Panc1 (cell line): ENCODE results near the gene MYH7. TPM values are rescaled to one million over a fixed set of nuclear protein-coding genes. Genes with fewer than 3 reads are reported as not detected.

Experiments
- ATAC-seq: fragments of 200-7000 bp; cut with Tn5 transposase; 2 replicates; pipeline ENCODE4 v1.9.1; 2020; ENCODE audit warnings: mild to moderate bottlenecking, moderate library complexity
- BruUV-seq: library from RNA; stranded (reverse); fragments of 400-500 nt; replicated peaks from 2 replicates; lab custom pipeline; 2021; lab: Mats Ljungman, UMichigan
- CTCF ChIA-PET: fragments of 300-600 bp; sonication (Branson Sonifier 250); formaldehyde crosslinking; loops from one replicate; lab custom pipeline; 2022; ENCODE audit warnings: antibody characterized with exemption; lab: Charles Lee
- POLR2A ChIA-PET: fragments of 300-600 bp; sonication (Branson Sonifier 250); formaldehyde crosslinking; loops from one replicate; lab custom pipeline; 2022; ENCODE audit warnings: antibody characterized with exemption; lab: Charles Lee
- DNase-seq: peaks from one replicate; pipeline ENCODE4 v3.0.0-alpha.2; 2010; ENCODE audit warnings: low read depth, low spot score
- H3K27ac ChIP-seq: 2 replicates; pipeline ENCODE4 v1.5.1; 2011; ENCODE audit warnings: mild to moderate bottlenecking, low read length, inconsistent platforms
- H3K27me3 ChIP-seq: fragments of 200-500 bp; sonication (Bioruptor generic); 2 replicates; pipeline ENCODE4 v1.6.0; 2014; ENCODE audit warnings: low read length, inconsistent platforms; ENCODE audit not compliant: control insufficient read depth, insufficient read depth
- H3K36me3 ChIP-seq: fragments of 200-500 bp; sonication (Bioruptor generic); 2 replicates; pipeline ENCODE4 v1.5.1; 2014; ENCODE audit warnings: inconsistent platforms, mild to moderate bottlenecking, low read length, moderate library complexity; ENCODE audit not compliant: control insufficient read depth, insufficient read depth
- H3K4me1 ChIP-seq: 2 replicates; pipeline ENCODE4 v1.5.1; 2011; ENCODE audit warnings: inconsistent platforms, mild to moderate bottlenecking, low read length, moderate library complexity; ENCODE audit not compliant: control insufficient read depth, insufficient read depth
- H3K4me3 ChIP-seq, 2 experiments: 2 replicates each; pipeline ENCODE4 v1.5.1; 2011 to 2012; ENCODE audit warnings: low read depth in 2 of 2, low read length in 2 of 2, mild to moderate bottlenecking in 2 of 2, inconsistent platforms in 1 of 2, moderate library complexity in 1 of 2
- H3K9me3 ChIP-seq: fragments of 200-500 bp; sonication (Bioruptor generic); 2 replicates; pipeline ENCODE4 v1.5.1; 2014; ENCODE audit warnings: low read depth, mild to moderate bottlenecking, inconsistent platforms, low read length, moderate library complexity; ENCODE audit not compliant: control insufficient read depth, insufficient read depth
- POLR2AphosphoS5 ChIP-seq: IDR thresholded peaks from 2 replicates; pipeline ENCODE4 v1.6.1; 2012; ENCODE audit warnings: mild to moderate bottlenecking, low read depth, low read length, moderate library complexity
- SIN3A ChIP-seq: IDR thresholded peaks from 2 replicates; pipeline ENCODE4 v1.6.1; 2012; ENCODE audit warnings: low read depth, mild to moderate bottlenecking, low read length, moderate library complexity, borderline replicate concordance; ENCODE audit not compliant: insufficient read depth
- TCF7L2 ChIP-seq: IDR thresholded peaks from 2 replicates; pipeline ENCODE4 v1.6.1; 2011; ENCODE audit warnings: mild to moderate bottlenecking, low read depth, low read length, inconsistent platforms
- in situ Hi-C: cut with HindIII; loops from 2 replicates; pipeline ENCODE4 v1.10.0; 2016; ENCODE audit warnings: low sequenced_read_pairs, low pct_unique_long_range_greater_than_20kb
- intact Hi-C: fragments of 100-400 bp; cut with micrococcal nuclease; formaldehyde crosslinking; loops from one replicate; pipeline ENCODE4 v1.10.0; 2022; ENCODE audit not compliant: unreplicated experiment
- microRNA-seq: library from miRNA; unstranded; fragments of <30 nt; microRNA quantifications from one replicate; pipeline ENCODE4 v1.1.0, GENCODE V29; 2020; ENCODE audit not compliant: unreplicated experiment
- total RNA-seq: library from RNA; stranded (reverse); gene quantifications from one replicate; pipeline ENCODE4 v1.2.1, GENCODE V29; 2021; ENCODE audit not compliant: unreplicated experiment
- TF ChIP-seq, protein P1 (sequence below), 2 experiments: IDR thresholded peaks; 2 replicates each; pipeline ENCODE4 v1.6.1; 2011 to 2012; ENCODE audit warnings: low read depth in 2 of 2, control low read depth in 1 of 2, low read length in 1 of 2, mild to moderate bottlenecking in 1 of 2, moderate library complexity in 1 of 2; ENCODE audit not compliant: insufficient read depth in 1 of 2
- TF ChIP-seq, protein P2 (sequence below): fragments of 450-650 bp; IDR thresholded peaks from 2 replicates; pipeline ENCODE4 v1.5.1; 2017; ENCODE audit warnings: mild to moderate bottlenecking

The MYH7 gene
- total RNA-seq, 1 experiment from 2014 or later = not detected

DNA sequence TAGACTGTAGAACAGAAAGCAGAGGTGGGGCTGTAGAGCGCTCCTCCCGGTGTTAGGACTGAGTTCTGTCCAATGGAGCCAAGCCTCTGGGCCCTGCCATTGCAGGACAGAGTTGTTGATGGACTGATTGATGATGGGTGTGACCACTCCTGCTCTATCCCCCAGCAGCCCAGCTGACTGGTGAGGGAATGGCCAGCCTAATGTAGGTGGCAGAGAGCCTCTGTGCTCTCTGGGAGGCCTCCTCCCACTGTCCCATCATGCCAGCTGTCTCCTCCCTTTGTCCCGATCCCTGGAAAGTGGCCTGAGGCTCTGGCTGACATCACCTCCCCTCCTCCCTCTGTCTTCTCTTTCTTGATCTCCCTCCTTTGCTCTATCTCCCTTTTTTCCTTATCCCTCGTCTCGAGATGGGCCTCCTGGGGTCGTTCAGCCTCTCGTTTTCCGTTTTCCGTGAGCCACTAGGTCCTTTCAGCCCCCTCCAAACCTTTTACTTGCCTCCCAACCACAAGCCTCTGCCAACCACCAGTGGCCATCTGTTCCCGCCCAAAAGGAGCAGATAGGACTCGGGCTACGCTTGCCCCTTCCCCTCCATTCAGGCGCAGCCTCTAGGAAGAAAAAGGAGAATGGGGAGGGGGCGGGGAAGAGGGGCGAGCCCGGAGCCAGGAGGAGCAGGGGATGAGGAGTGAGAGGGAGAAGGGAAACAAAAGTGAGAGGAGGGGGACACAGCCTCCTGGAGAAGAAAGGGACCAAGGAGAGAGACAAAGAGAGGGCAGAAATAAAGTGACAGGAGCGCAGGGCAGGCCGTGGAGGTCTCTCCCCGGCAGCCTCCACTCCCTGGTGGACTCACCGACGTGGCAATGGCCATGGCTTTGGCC is 71.1 kb downstream of the MYH7 start:
- no peaks in the 10 kb centered on the region for H3K9me3 ChIP-seq
- no peak for ATAC-seq
- BruUV-seq = no TSS peak
- no peak for DNase-seq
- in situ Hi-C loops (no loop called here), intact Hi-C loops (no loop called here)
- peak overlapping the region in 1 of 2 experiments; percentile 11; a peak in 1 of 4 replicates for H3K4me3 ChIP-seq
- H3K27me3 ChIP-seq = no peaks in the 10 kb centered on the region; the same call in 1 of the 2 replicates
- ChIA-PET POLR2A (no interaction called here), CTCF (no interaction called here)
- TF ChIP-seq POLR2AphosphoS5 (no peak), SIN3A (no peak), TCF7L2 (no peak)
- TF ChIP-seq, protein P1, sequence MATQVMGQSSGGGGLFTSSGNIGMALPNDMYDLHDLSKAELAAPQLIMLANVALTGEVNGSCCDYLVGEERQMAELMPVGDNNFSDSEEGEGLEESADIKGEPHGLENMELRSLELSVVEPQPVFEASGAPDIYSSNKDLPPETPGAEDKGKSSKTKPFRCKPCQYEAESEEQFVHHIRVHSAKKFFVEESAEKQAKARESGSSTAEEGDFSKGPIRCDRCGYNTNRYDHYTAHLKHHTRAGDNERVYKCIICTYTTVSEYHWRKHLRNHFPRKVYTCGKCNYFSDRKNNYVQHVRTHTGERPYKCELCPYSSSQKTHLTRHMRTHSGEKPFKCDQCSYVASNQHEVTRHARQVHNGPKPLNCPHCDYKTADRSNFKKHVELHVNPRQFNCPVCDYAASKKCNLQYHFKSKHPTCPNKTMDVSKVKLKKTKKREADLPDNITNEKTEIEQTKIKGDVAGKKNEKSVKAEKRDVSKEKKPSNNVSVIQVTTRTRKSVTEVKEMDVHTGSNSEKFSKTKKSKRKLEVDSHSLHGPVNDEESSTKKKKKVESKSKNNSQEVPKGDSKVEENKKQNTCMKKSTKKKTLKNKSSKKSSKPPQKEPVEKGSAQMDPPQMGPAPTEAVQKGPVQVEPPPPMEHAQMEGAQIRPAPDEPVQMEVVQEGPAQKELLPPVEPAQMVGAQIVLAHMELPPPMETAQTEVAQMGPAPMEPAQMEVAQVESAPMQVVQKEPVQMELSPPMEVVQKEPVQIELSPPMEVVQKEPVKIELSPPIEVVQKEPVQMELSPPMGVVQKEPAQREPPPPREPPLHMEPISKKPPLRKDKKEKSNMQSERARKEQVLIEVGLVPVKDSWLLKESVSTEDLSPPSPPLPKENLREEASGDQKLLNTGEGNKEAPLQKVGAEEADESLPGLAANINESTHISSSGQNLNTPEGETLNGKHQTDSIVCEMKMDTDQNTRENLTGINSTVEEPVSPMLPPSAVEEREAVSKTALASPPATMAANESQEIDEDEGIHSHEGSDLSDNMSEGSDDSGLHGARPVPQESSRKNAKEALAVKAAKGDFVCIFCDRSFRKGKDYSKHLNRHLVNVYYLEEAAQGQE (IDR thresholded peaks at IDR 0.05; ENCODE audit: insufficient read depth in 1 of 2, low read depth in 2 of 2, low read length in 1 of 2) = no peak
- TF ChIP-seq, protein P2, sequence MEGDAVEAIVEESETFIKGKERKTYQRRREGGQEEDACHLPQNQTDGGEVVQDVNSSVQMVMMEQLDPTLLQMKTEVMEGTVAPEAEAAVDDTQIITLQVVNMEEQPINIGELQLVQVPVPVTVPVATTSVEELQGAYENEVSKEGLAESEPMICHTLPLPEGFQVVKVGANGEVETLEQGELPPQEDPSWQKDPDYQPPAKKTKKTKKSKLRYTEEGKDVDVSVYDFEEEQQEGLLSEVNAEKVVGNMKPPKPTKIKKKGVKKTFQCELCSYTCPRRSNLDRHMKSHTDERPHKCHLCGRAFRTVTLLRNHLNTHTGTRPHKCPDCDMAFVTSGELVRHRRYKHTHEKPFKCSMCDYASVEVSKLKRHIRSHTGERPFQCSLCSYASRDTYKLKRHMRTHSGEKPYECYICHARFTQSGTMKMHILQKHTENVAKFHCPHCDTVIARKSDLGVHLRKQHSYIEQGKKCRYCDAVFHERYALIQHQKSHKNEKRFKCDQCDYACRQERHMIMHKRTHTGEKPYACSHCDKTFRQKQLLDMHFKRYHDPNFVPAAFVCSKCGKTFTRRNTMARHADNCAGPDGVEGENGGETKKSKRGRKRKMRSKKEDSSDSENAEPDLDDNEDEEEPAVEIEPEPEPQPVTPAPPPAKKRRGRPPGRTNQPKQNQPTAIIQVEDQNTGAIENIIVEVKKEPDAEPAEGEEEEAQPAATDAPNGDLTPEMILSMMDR = no peak
- H3K4me1 ChIP-seq = no peaks in the 10 kb centered on the region
- no peaks in the 10 kb centered on the region for H3K36me3 ChIP-seq
- no peak overlapping the region for H3K27ac ChIP-seq

Small RNAs within 50 kb of the gene (microRNA-seq; reads per million reads assigned to microRNA genes)
- gene MIR208A (not detected), gene MIR208B (not detected)

Other genes with a start within 250 kb of the MYH7 start
- not detected for gene RNF212B, start 197.7 kb downstream of the MYH7 start, total RNA-seq
- 7.6 TPM for gene HOMEZ, start 149.5 kb downstream of the MYH7 start, total RNA-seq
- gene PPP1R3E, start 132.8 kb downstream of the MYH7 start, total RNA-seq = 8.8 TPM
- 18.9 TPM for gene BCL2L2, start 128.8 kb downstream of the MYH7 start, total RNA-seq
- gene PABPN1, start 114.2 kb downstream of the MYH7 start, total RNA-seq = 159 TPM
- gene SLC22A17, start 82.8 kb downstream of the MYH7 start, total RNA-seq = 3.2 TPM
- not detected for gene EFS, start 70.5 kb downstream of the MYH7 start, total RNA-seq
- not detected for gene IL25, start 62.9 kb downstream of the MYH7 start, total RNA-seq
- gene CMTM5, start 58.6 kb downstream of the MYH7 start, total RNA-seq = not detected
- not detected for gene MYH6, start 27.4 kb downstream of the MYH7 start, total RNA-seq
- gene NGDN, start 34.0 kb upstream of the MYH7 start, total RNA-seq = 24.7 TPM
- gene ZFHX2, start 116.1 kb upstream of the MYH7 start, total RNA-seq = 2.4 TPM
- gene THTPA, start 120.6 kb upstream of the MYH7 start, total RNA-seq = 13.3 TPM
- 61.6 TPM for gene AP1G2, start 132.1 kb upstream of the MYH7 start, total RNA-seq
- gene JPH4, start 143.1 kb upstream of the MYH7 start, total RNA-seq = 0.05 TPM
- 1.0 TPM for gene DHRS2, start 200.7 kb upstream of the MYH7 start, total RNA-seq